H54 (cell line): ENCODE data around the gene LRRC36.

Experiments used
- DNase-seq: peaks from one replicate; pipeline ENCODE4 v3.0.0; 2011; ENCODE audit warnings: low spot score, mixed read lengths; ENCODE audit not compliant: insufficient read length
- FAIRE-seq: peaks from 3 replicates; lab custom pipeline; 2011; peaks lifted over from hg19 to GRCh38; lab: Jason Lieb, UNC
- POLR2A ChIP-seq: IDR thresholded peaks from 2 replicates; pipeline ENCODE4 v1.6.1; 2011; ENCODE audit warnings: low read depth, mild to moderate bottlenecking, low read length

Gene LRRC36

GRCh38 chr16:67283826-67284555 is 42.6 kb upstream of the LRRC36 start:
- no peak for DNase-seq
- no peak for TF ChIP-seq POLR2A
- no peak for FAIRE-seq

GRCh38 chr16:67284699-67285646 is 41.6 kb upstream of the LRRC36 start:
- FAIRE-seq (no peak), DNase-seq (peak; percentile 66)
- TF ChIP-seq POLR2A: no peak

- FAIRE-seq: no peak
- no peak for TF ChIP-seq POLR2A
- DNase-seq: peak; percentile 62
These were observed 40.0 kb upstream of the LRRC36 start for GRCh38 chr16:67286441-67287235.

- no peak for DNase-seq
- TF ChIP-seq POLR2A: no peak
- no peak for FAIRE-seq
These were observed 38.7 kb upstream of the LRRC36 start for GRCh38 chr16:67287960-67288359.

- TF ChIP-seq POLR2A: no peak
- DNase-seq (no peak), FAIRE-seq (no peak)
These were observed 35.2 kb upstream of the LRRC36 start for GRCh38 chr16:67291461-67291860.

- FAIRE-seq: no peak
- TF ChIP-seq POLR2A: no peak
- DNase-seq: no peak
These were observed 32.4 kb upstream of the LRRC36 start for GRCh38 chr16:67294171-67294757.

GRCh38 chr16:67294938-67295361 is 31.7 kb upstream of the LRRC36 start:
- DNase-seq (no peak), FAIRE-seq (no peak)
- no peak for TF ChIP-seq POLR2A

GRCh38 chr16:67296420-67296819 is 30.2 kb upstream of the LRRC36 start:
- FAIRE-seq (no peak), DNase-seq (no peak)
- TF ChIP-seq POLR2A: no peak

- no peak for FAIRE-seq
- no peak for TF ChIP-seq POLR2A
- DNase-seq: no peak
These were observed 28.3 kb upstream of the LRRC36 start for GRCh38 chr16:67298277-67298676.

- DNase-seq (no peak), FAIRE-seq (no peak)
- no peak for TF ChIP-seq POLR2A
These were observed 27.3 kb upstream of the LRRC36 start for GRCh38 chr16:67299269-67299668.

- no peak for DNase-seq
- no peak for FAIRE-seq
- TF ChIP-seq POLR2A: no peak
These were observed 25.4 kb upstream of the LRRC36 start for GRCh38 chr16:67301080-67301782.

GRCh38 chr16:67302076-67302475 is 24.5 kb upstream of the LRRC36 start:
- DNase-seq: no peak
- TF ChIP-seq POLR2A: no peak
- no peak for FAIRE-seq

- FAIRE-seq (no peak), DNase-seq (no peak)
- no peak for TF ChIP-seq POLR2A
These were observed 23.6 kb upstream of the LRRC36 start for GRCh38 chr16:67302970-67303369.
